ENCODE measurements around the gene FAM117B.
A peak's percentile ranks its signal among the peaks of the same experiment; 100 is the strongest.

The FAM117B gene

DNA sequence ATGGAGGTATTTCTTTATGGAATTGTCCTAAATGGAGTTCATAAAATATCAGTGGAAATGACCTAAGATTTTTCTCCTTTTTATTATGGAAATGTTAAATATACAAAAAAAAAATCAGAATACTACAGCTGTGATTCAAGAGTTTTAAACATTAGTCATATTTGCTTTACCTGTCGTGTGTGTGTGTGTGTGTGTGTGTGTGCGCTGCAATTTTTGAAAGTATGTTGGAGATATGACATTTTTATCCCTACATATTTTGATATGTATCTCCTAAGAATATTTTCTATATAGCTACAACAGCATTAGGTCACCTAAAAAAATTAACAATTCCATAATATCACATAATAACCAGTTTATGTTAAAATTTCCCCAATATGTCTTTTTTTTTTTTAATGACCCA is 85.5 kb downstream of the FAM117B start:
- TF ChIP-seq CTCF (conservative IDR thresholded peaks at IDR 0.05; ENCODE audit: low read depth, low read length), result no peak
- no peak for DNase-seq (ENCODE audit: low read depth)
- H3K4me3 ChIP-seq (ENCODE audit: low read depth, low read length), result no peak overlapping the region

DNA sequence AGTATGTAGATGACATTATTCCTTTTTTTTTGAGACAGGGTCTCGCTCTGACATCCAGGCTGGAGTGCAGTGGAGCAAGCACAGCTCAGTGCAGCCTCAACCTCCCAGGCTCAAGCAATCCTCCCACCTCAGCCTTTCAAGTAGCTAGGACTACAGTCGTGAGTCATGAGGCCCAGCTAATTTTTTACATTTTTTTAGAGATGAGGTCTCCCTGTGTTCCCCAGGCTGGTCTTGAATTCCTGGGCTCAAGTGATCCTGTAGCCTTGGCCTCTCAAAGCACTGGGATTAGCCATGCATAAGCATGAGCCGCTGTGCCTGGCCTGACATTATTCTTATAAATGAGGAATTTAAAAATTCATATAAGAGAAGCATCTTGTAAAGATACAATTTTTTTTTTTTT is 86.9 kb downstream of the FAM117B start:
- H3K4me3 ChIP-seq (ENCODE audit: low read depth, low read length), result no peak overlapping the region
- DNase-seq (ENCODE audit: low read depth), result peak; percentile 62
- no peak for TF ChIP-seq CTCF (conservative IDR thresholded peaks at IDR 0.05; ENCODE audit: low read depth, low read length)

DNA sequence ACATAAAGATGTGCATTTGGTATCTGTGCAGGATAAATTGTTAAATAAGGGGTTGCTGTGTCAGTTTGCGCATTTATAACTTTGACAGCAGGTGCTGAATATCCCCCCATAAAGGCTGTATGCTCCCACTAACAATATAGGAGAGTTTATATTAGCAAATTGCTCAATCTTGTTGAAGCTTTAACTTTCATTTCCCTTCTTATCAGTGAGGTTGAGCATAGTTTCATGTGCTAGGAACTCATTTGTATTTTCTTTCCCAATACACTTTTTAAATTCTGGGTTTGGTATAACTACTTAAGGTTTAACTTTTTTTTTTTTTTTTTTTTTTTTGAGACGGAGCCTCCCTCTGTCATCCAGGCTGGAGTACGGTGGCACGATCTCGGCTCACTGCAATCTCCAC is 89.0 kb downstream of the FAM117B start:
- H3K4me3 ChIP-seq (ENCODE audit: low read depth, low read length), result no peak overlapping the region
- DNase-seq (ENCODE audit: low read depth), result peak; percentile 5

GRCh38 chr2:202726070-202726469 is 91.3 kb downstream of the FAM117B start:
- DNase-seq (ENCODE audit: low read depth), result peak; percentile 6
- TF ChIP-seq CTCF (conservative IDR thresholded peaks at IDR 0.05; ENCODE audit: low read depth, low read length), result no peak
- H3K4me3 ChIP-seq (ENCODE audit: low read depth, low read length), result no peak overlapping the region

More for the DNA sequence above, 89.0 kb downstream of the FAM117B start:
- no peak for TF ChIP-seq CTCF (conservative IDR thresholded peaks at IDR 0.05; ENCODE audit: low read depth, low read length)

DNA sequence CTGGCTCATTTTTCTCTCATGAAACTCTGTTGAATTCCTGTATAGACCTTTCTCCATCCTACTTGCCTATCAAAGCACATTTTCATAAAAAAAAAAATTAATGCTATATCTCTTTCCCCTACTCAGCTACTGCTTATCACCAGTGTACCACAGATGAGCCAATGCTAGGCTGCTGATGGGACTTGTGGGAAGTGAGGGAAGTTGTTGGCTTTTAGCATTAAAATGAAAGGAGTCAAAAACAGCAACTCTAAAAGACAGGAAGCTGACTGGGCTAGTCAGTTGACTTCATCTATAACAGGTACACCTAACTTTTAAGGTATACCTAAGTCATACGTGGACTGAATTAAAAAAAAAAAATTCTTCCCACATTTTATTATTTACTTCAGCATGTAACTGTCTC is 102.1 kb downstream of the FAM117B start:
- H3K4me3 ChIP-seq (ENCODE audit: low read depth, low read length), result no peak overlapping the region
- DNase-seq (ENCODE audit: low read depth), result no peak
- no peak for TF ChIP-seq CTCF (conservative IDR thresholded peaks at IDR 0.05; ENCODE audit: low read depth, low read length)

GRCh38 chr2:202743613-202744012 is 108.8 kb downstream of the FAM117B start:
- no peak for TF ChIP-seq CTCF (conservative IDR thresholded peaks at IDR 0.05; ENCODE audit: low read depth, low read length)
- no peak for DNase-seq (ENCODE audit: low read depth)
- H3K4me3 ChIP-seq (ENCODE audit: low read depth, low read length), result no peak overlapping the region

DNA sequence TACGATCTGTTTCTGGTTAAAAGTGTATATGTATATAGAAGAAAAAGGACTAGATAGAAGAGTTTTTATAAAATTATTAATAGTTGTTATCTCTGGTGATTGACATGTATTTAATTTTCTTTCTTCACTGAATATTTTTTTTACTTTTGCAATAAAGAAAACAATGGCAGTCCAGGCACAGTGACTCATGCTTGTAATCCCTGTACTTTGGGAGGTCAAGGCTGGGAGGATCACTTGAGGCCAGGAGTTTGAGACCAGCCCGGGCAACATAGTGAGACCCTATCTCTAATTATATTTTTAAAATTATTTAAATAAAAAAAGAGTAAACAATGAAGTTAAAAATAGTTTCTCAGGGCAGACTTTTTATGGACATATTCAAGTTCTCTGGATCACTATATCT is 114.7 kb downstream of the FAM117B start:
- TF ChIP-seq CTCF (conservative IDR thresholded peaks at IDR 0.05; ENCODE audit: low read depth, low read length), result no peak
- no peak overlapping the region for H3K4me3 ChIP-seq (ENCODE audit: low read depth, low read length)
- DNase-seq (ENCODE audit: low read depth), result no peak

Data from choroid plexus epithelial cell (primary cell).